ENCODE data around the gene GPR108.

The GPR108 gene

GRCh38 chr19:6737873-6738786, 750 bp upstream of the GPR108 start:
- peak; percentile 93 for DNase-seq (ENCODE audit: low spot score)

- no peak for DNase-seq (ENCODE audit: low spot score)
Observed at GRCh38 chr19:6736917-6737283, 480 bp downstream of the GPR108 start.

- peak; percentile 81 for DNase-seq (ENCODE audit: low spot score)
Observed at GRCh38 chr19:6736169-6736916, 1.0 kb downstream of the GPR108 start.

- DNase-seq (ENCODE audit: low spot score) = no peak
Observed at GRCh38 chr19:6735181-6735911, 2.0 kb downstream of the GPR108 start.

GRCh38 chr19:6734096-6734696, 3.2 kb downstream of the GPR108 start:
- no peak for DNase-seq (ENCODE audit: low spot score)

- no peak for DNase-seq (ENCODE audit: low spot score)
Observed at GRCh38 chr19:6733338-6734095, 3.9 kb downstream of the GPR108 start.

GRCh38 chr19:6732803-6733337, 4.5 kb downstream of the GPR108 start:
- no peak for DNase-seq (ENCODE audit: low spot score)

GRCh38 chr19:6731822-6732221, 5.6 kb downstream of the GPR108 start:
- no peak for DNase-seq (ENCODE audit: low spot score)

GRCh38 chr19:6730941-6731670, 6.3 kb downstream of the GPR108 start:
- DNase-seq (ENCODE audit: low spot score) = no peak

- DNase-seq (ENCODE audit: low spot score) = peak; percentile 78
Observed at GRCh38 chr19:6730153-6730804, 7.1 kb downstream of the GPR108 start.

- no peak for DNase-seq (ENCODE audit: low spot score)
Observed at GRCh38 chr19:6729573-6730152, 7.7 kb downstream of the GPR108 start.

- DNase-seq (ENCODE audit: low spot score) = no peak
Observed at GRCh38 chr19:6728346-6728745, 9.0 kb downstream of the GPR108 start.

- DNase-seq (ENCODE audit: low spot score) = no peak
Observed at GRCh38 chr19:6725513-6726231, 11.7 kb downstream of the GPR108 start.

- DNase-seq (ENCODE audit: low spot score) = no peak
Observed at GRCh38 chr19:6724631-6725492, 12.5 kb downstream of the GPR108 start.

GRCh38 chr19:6723738-6724137, 13.6 kb downstream of the GPR108 start:
- DNase-seq (ENCODE audit: low spot score) = no peak

GRCh38 chr19:6723108-6723618, 14.2 kb downstream of the GPR108 start:
- DNase-seq (ENCODE audit: low spot score) = no peak

- peak; percentile 49 for DNase-seq (ENCODE audit: low spot score)
Observed at GRCh38 chr19:6721773-6722172, 15.6 kb downstream of the GPR108 start.

- DNase-seq (ENCODE audit: low spot score) = no peak
Observed at GRCh38 chr19:6721138-6721474, 16.3 kb downstream of the GPR108 start.

Data from NAMALWA (cell line).